GM12878 (cell line): ENCODE data around the gene CACNA2D4. TPM values are rescaled to one million over a fixed set of nuclear protein-coding genes. Genes with fewer than 3 reads are reported as not detected.

ENCODE experiments used
- ATAC-seq: fragments of 200-7000 bp; cut with Tn5 transposase; 3 replicates; pipeline ENCODE4 v1.9.1; 2020; ENCODE audit warnings: mild to moderate bottlenecking, moderate library complexity
- BruUV-seq: library from RNA; stranded (reverse); fragments of 400-500 nt; replicated peaks from 2 replicates; lab custom pipeline; 2021; lab: Mats Ljungman, UMichigan
- CTCF ChIA-PET: fragments of 300-600 bp; sonication (Branson Sonifier 250); formaldehyde crosslinking; extraction: SDS; loops from one replicate; lab custom pipeline; 2021; ENCODE audit warnings: inconsistent platforms; lab: Yijun Ruan, JAX
- POLR2A ChIA-PET: fragments of 350-600 bp; formaldehyde crosslinking; extraction: SDS; loops from one replicate; lab custom pipeline; 2021; ENCODE audit warnings: inconsistent platforms; lab: Charles Lee
- RAD21 ChIA-PET: fragments of 300-600 bp; sonication (Branson Sonifier 250); formaldehyde crosslinking; loops from one replicate; lab custom pipeline; 2023; ENCODE audit warnings: antibody characterized with exemption; ENCODE audit not compliant: unreplicated experiment; lab: Charles Lee
- SMC1A ChIA-PET: fragments of 300-600 bp; sonication (Branson Sonifier 250); formaldehyde crosslinking; loops from one replicate; lab custom pipeline; 2023; ENCODE audit not compliant: unreplicated experiment, uncharacterized antibody; lab: Charles Lee
- DNase-seq: peaks from one replicate; pipeline ENCODE4 v3.0.0-alpha.2; 2011; ENCODE audit warnings: low read depth, low spot score
- FAIRE-seq: peaks from 3 replicates; lab custom pipeline; 2011; peaks lifted over from hg19 to GRCh38; lab: Jason Lieb, UNC
- H2AFZ ChIP-seq: 2 replicates; pipeline ENCODE4 v1.6.0; 2011; ENCODE audit warnings: low read depth, low read length, control low read depth; ENCODE audit not compliant: control insufficient read depth
- H3K27ac ChIP-seq: 2 replicates; pipeline ENCODE4 v1.5.1; 2011; ENCODE audit warnings: control low read depth; ENCODE audit not compliant: control insufficient read depth, insufficient read depth
- H3K27me3 ChIP-seq, 2 experiments: replicated peaks in 1 of 2; 2 replicates each; pipeline versions ENCODE4 v1.6.0 to v1.6.1; 2011; ENCODE audit warnings: low read length in 1 of 2; ENCODE audit not compliant: control insufficient read depth in 2 of 2, insufficient read depth in 2 of 2
- H3K36me3 ChIP-seq, 2 experiments: 2 replicates each; pipeline ENCODE4 v1.5.1; 2011; ENCODE audit warnings: low read length in 1 of 2; ENCODE audit not compliant: control insufficient read depth in 2 of 2, insufficient read depth in 2 of 2
- H3K4me1 ChIP-seq: 2 replicates; pipeline ENCODE4 v1.6.1; 2011; ENCODE audit warnings: mild to moderate bottlenecking, low read length, moderate library complexity, mixed read lengths; ENCODE audit not compliant: control insufficient read depth, insufficient read depth
- H3K4me2 ChIP-seq: 2 replicates; pipeline ENCODE4 v1.6.0; 2011; ENCODE audit warnings: control low read depth; ENCODE audit not compliant: control insufficient read depth, insufficient read depth
- H3K4me3 ChIP-seq: fragments of 200-600 bp; sonication (generic); 2 replicates; pipeline ENCODE4 v1.5.1; 2016
- H3K79me2 ChIP-seq: 2 replicates; pipeline ENCODE4 v1.6.0; 2011; ENCODE audit warnings: low read length; ENCODE audit not compliant: control insufficient read depth, insufficient read depth
- H3K9ac ChIP-seq: 2 replicates; pipeline ENCODE4 v1.8.0; 2011; ENCODE audit warnings: low read length, control low read depth, mixed read lengths; ENCODE audit not compliant: control insufficient read depth, insufficient read depth
- H3K9me3 ChIP-seq: replicated peaks from 3 replicates; pipeline ENCODE4 v1.5.1; 2011; ENCODE audit warnings: mild to moderate bottlenecking, low read length; ENCODE audit not compliant: control insufficient read depth, insufficient read depth
- H4K20me1 ChIP-seq: 2 replicates; pipeline ENCODE4 v1.6.0; 2011; ENCODE audit not compliant: control insufficient read depth, insufficient read depth
- BACH1 ChIP-seq: fragments of 450-650 bp; IDR thresholded peaks from 2 replicates; pipeline ENCODE4 v1.6.1; 2017; ENCODE audit warnings: mild to moderate bottlenecking, borderline replicate concordance
- CBFB ChIP-seq: IDR thresholded peaks from 2 replicates; pipeline ENCODE4 v1.6.1; 2016; ENCODE audit warnings: antibody characterized with exemption, low read depth
- CHD4 ChIP-seq: fragments of 200-600 bp; sonication (generic); IDR thresholded peaks from 2 replicates; pipeline ENCODE4 v1.6.1; 2016; ENCODE audit warnings: mild to moderate bottlenecking
- E4F1 ChIP-seq: fragments of 450-650 bp; IDR thresholded peaks from 2 replicates; pipeline ENCODE4 v1.6.1; 2018; ENCODE audit warnings: borderline replicate concordance, mild to moderate bottlenecking; ENCODE audit not compliant: partially characterized antibody
- EED ChIP-seq: sonication (generic); IDR thresholded peaks from 2 replicates; pipeline ENCODE4 v1.6.1; 2016; ENCODE audit warnings: antibody characterized with exemption, low read depth
- IKZF2 ChIP-seq, 2 experiments: fragments of 450-650 bp; IDR thresholded peaks; 2 replicates each; pipeline ENCODE4 v1.6.1; 2017; ENCODE audit warnings: mild to moderate bottlenecking in 2 of 2, moderate library complexity in 2 of 2
- IRF3 ChIP-seq: fragments of 450-650 bp; IDR thresholded peaks from 2 replicates; pipeline ENCODE4 v1.6.1; 2014; ENCODE audit warnings: mild to moderate bottlenecking
- JUNB ChIP-seq: IDR thresholded peaks from 2 replicates; pipeline ENCODE4 v1.6.1; 2016; ENCODE audit warnings: antibody characterized with exemption, mild to moderate bottlenecking
- MAX ChIP-seq: IDR thresholded peaks from 2 replicates; pipeline ENCODE4 v1.6.1; 2012; ENCODE audit warnings: low read depth, low read length, improper control_type of control experiment
- POLR2AphosphoS2 ChIP-seq: IDR thresholded peaks from 2 replicates; pipeline ENCODE4 v1.6.1; 2011; ENCODE audit warnings: low read depth, mild to moderate bottlenecking, low read length, improper control_type of control experiment, moderate library complexity
- RBBP5 ChIP-seq: fragments of 200-600 bp; sonication (generic); conservative IDR thresholded peaks from 2 replicates; pipeline ENCODE4 v1.6.1; 2016
- USF2 ChIP-seq: IDR thresholded peaks from 2 replicates; pipeline ENCODE4 v1.6.1; 2011; ENCODE audit warnings: low read depth, low read length, improper control_type of control experiment, borderline replicate concordance
- ZBTB4 ChIP-seq: fragments of 450-650 bp; formaldehyde crosslinking; IDR thresholded peaks from 2 replicates; pipeline ENCODE4 v1.4.0; 2022; ENCODE audit warnings: mild to moderate bottlenecking, moderate library complexity
- ZNF207 ChIP-seq: fragments of 450-650 bp; IDR thresholded peaks from 2 replicates; pipeline ENCODE4 v1.6.1; 2014; ENCODE audit warnings: antibody characterized with exemption, mild to moderate bottlenecking, borderline replicate concordance
- ZNF274 ChIP-seq: IDR thresholded peaks from one replicate; pipeline ENCODE4 v1.8.0; 2011; ENCODE audit not compliant: insufficient read length, insufficient read depth
- WGBS: methylation state at CpG from one replicate; pipeline ENCODE4 v1.1.6; 2016; ENCODE audit warnings: low lambda C conversion rate; ENCODE audit not compliant: insufficient replicate concordance, insufficient coverage; ENCODE audit errors: missing lambda C conversion rate; 5-methylcytosine and 5-hydroxymethylcytosine counted together
- in situ Hi-C: fragments of 300-500 bp; cut with MboI; formaldehyde crosslinking; loops from 9 replicates; pipeline ENCODE4 v1.14.3; 2018; ENCODE audit warnings: mixed read lengths
- intact Hi-C: fragments of 100-400 bp; cut with micrococcal nuclease; formaldehyde crosslinking; loops from one replicate; pipeline ENCODE4 v1.14.2; 2022; ENCODE audit not compliant: unreplicated experiment
- polyA plus RNA-seq, 11 experiments: library from polyadenylated mRNA; depleted of rRNA in 4 of 11; unstranded in 6 of 11; stranded (reverse) in 5 of 11; fragments of >200 nt; fragmentation: Nextera tagmentation in 4 of 11; fragmentation: Illumina TruSeq in 1 of 11; extraction: Ambion mirVana in 4 of 11; extraction: Trizol in 1 of 11; gene quantifications; 1 replicate in 1 of 11; 2 replicates in 10 of 11; pipeline versions ENCODE4 v1.2.1 to v1.2.3, GENCODE V29; 2011 to 2016; ENCODE audit warnings: inconsistent platforms in 2 of 11, missing spikeins in 2 of 11, low read depth in 1 of 11
- total RNA-seq, 4 experiments: library from RNA; depleted of rRNA in 3 of 4; stranded (reverse); fragments of >200 nt in 3 of 4; fragmentation: Illumina TruSeq in 1 of 4; extraction: Trizol in 1 of 4; gene quantifications; 2 replicates each; pipeline versions ENCODE4 v1.2.1 to v1.2.3, GENCODE V29; 2013 to 2021

CACNA2D4 gene
- total and polyA plus RNA-seq, 10 of the 15 experiments (the other 5 are each of a cell fraction or from before 2014, with no cell fraction given) = 0.03 to 1.0 (median 0.65) TPM

GRCh38 chr12:1844661-1845409 lies 73.6 kb downstream of the CACNA2D4 start (continued):
- TF ChIP-seq IRF3 = no peak
- TF ChIP-seq ZNF274 = no peak
- no peak for TF ChIP-seq POLR2AphosphoS2
- TF ChIP-seq CBFB = no peak
- TF ChIP-seq, all 136 proteins: peak for 0

GRCh38 chr12:1844223-1844622 lies 74.2 kb downstream of the CACNA2D4 start:
- intact Hi-C loops = no loop called here
- Histone ChIP-seq H4K20me1 (no peaks in the 10 kb centered on the region), H3K36me3 (no peaks in the 10 kb centered on the region), H3K79me2 (no peaks in the 10 kb centered on the region), H3K27me3 (peaks cover 3 to 7% of the 10 kb centered on the region in 2 experiments), H3K4me3 (no peak overlapping the region), H3K4me2 (no peak overlapping the region), H3K9me3 (no peaks in the 10 kb centered on the region), H3K9ac (no peak overlapping the region), H3K27ac (no peak overlapping the region), H2AFZ (no peak overlapping the region), H3K4me1 (no peaks in the 10 kb centered on the region)
- DNase-seq (no peak), FAIRE-seq (no peak), ATAC-seq (no peak)
- RAD21 ChIA-PET = interaction anchor here (0.8 kb wide), 1 partner anchor 95 kb away, joined by 3 read pairs; no protein-coding TSS in a partner anchor
- in situ Hi-C loops = no loop called here
- SMC1A ChIA-PET = no interaction called here
- BruUV-seq = no TSS peak
- CTCF ChIA-PET = no interaction called here
- WGBS = 48% methylated on average over 10 of the region's 10 CpGs
- POLR2A ChIA-PET = no interaction called here
- TF ChIP-seq ZBTB4 = no peak
- no peak for TF ChIP-seq E4F1
- TF ChIP-seq IKZF2 (IDR thresholded peaks at IDR 0.05) = no peak
- TF ChIP-seq RBBP5 = no peak
- TF ChIP-seq CHD4 = no peak
- TF ChIP-seq JUNB = no peak
- TF ChIP-seq EED = no peak
- TF ChIP-seq BACH1 = no peak
- TF ChIP-seq ZNF207 = no peak
- no peak for TF ChIP-seq USF2
- no peak for TF ChIP-seq MAX
